CD4-positive, alpha-beta T cell treated with Interleukin-2 at 100 ng/mL for 4 hours (primary cell): ENCODE data around the gene THSD4.
"Not testable (repeated sequence)": the region's sequence is repeated elsewhere in the genome, so short reads cannot be mapped to it uniquely, and the experiment has no call there.

Source experiments
- DNase-seq: peaks from one replicate; pipeline ENCODE4 v3.0.0-alpha.2; 2020; ENCODE audit warnings: low spot score

The THSD4 gene

GRCh38 chr15:71121442-71121841 is 6.2 kb downstream of the THSD4 start:
- DNase-seq = no peak

- no peak for DNase-seq
Measured at GRCh38 chr15:71124937-71125790, 9.9 kb downstream of the THSD4 start.

DNA sequence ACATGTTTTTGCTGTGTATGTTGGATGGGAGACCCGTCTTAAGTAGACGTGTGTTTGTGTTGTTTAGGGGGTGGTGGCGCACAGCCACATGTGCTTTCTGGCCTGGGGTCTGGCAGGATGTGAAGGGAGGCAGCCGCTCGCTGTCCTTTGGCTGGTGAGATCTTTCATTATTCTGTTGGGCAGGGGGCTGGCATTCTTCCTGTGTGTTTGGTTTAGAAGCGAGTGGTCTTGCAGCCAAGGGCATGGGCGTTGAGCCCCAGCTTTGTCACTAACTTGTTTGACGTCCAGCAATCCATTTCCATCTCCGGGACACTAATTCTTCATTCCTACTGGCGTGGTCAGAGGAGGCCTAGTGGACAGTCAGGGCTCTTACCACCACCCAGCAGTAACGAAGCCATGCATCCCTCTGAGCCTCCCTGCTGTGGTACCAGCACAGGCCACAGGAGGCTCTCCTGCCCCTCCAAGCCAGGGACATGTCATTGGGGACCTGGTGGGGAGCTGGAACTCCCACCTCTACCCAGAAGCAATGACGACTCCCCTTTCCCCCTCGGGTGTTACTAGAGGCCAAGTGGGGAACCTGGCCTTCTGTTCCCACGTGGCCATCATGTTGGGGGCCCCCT is 10.7 kb downstream of the THSD4 start:
- DNase-seq = no peak

GRCh38 chr15:71127083-71127482 is 11.8 kb downstream of the THSD4 start:
- DNase-seq = no peak

GRCh38 chr15:71128159-71128558 is 12.9 kb downstream of the THSD4 start:
- DNase-seq = not testable (repeated sequence)

DNA sequence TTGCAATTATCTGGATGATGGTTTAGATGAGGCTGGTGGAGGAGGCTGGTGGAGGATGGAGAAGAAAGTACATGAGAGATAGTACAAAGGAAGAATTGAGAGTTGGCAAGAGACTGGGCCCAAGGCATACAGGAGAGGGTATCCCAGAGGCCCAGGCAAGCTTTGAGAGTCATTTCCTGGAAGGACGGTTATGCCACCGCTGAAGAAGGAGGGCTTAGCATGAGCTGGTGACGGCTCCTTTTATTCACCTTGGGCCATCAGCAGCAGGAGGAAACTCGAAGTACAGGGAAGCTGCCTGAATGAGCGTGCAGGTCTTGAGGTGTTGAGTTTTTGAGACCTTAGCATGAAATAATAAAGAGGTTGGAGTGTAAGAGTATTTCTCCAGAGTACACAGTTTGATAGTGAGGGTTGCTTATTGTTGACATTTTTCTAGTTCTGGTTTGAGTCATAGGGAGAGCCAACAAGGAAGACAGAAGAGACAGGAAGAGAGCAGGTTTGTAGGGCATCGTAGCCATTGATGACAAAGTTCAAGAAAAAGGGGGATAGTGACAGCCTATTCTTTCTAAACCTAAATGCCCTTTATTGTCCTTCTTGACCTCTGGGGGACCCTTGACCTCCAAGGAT is 13.8 kb downstream of the THSD4 start:
- DNase-seq = no peak

GRCh38 chr15:71129669-71130068 is 14.4 kb downstream of the THSD4 start:
- DNase-seq = no peak

DNA sequence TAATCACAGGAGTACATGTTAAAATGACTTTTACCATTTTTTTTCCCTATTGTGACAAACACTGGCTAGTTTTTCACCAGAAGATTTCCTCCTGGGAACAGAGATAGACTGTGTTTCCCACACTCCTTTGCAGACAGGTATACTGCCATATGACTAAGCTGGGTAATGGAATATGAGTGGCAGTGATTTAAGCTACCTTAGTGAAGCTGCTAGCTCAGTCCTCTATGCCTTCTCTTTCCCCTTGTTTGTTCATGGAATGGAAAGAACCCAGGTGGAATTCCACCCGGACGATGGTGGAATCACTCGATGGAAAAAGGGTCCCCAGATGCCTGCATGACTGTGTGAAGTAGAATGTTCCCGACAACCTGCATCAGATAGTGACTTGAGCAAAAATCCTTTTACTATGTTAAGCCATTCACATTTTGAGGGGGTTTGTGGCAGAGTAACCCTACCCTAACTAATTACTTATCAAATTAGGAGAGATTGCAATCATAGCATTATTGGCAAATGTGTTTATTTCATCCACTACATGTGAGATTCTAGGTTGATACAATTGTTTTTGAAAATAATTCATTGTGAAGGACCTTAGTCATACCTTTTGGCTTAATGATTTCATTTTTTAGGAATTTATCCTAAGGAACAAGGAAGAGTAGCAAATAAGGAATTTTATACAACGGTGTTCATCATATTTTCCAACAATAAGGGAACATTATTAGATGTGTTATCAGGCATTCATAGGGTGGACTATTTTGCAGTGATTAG is 16.5 kb downstream of the THSD4 start:
- no peak for DNase-seq

- DNase-seq = no peak
Measured at GRCh38 chr15:71133747-71134472, 18.6 kb downstream of the THSD4 start.

GRCh38 chr15:71136159-71136783 is 21.0 kb downstream of the THSD4 start:
- no peak for DNase-seq

- no peak for DNase-seq
Measured at GRCh38 chr15:71136793-71137518, 21.7 kb downstream of the THSD4 start.

- no peak for DNase-seq
Measured at GRCh38 chr15:71138473-71138872, 23.2 kb downstream of the THSD4 start.

DNA sequence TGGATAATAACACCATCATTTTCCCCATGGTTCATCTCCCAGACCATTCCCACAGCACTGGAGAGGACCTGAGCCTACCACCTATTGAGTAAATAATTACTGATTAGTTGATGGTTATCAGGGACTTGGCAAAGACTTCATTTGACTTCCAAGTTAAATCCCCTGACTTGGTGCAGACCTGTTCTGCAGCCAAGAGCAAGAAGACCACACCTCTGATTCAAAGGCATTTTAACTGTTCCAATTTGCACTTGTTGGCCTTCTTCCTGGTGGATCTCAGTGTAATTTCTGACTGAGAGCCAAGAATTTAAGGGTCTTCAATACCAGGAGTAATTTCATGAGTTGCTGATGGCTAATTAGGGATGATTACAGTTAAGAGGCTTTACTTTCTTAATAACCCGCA is 24.0 kb downstream of the THSD4 start:
- no peak for DNase-seq

DNA sequence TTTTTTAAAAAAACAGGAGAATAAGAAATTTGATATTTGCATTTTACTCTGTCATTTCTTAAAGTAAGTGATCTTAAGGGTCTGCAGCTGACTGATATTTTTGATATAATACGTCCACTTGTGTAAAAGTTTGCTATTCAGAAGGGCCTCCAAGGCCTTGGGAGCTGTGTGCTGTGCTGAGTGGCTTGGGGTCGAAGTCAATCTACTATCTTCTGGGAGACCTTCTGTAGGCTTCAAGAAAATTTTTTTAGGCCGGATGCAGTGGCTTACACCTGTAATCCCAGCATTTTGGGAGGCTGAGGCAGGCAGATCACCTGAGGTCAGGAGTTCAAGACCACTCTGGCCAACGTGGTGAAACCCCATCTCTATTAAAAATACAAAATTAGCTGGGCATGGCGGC is 26.3 kb downstream of the THSD4 start:
- DNase-seq = no peak

DNA sequence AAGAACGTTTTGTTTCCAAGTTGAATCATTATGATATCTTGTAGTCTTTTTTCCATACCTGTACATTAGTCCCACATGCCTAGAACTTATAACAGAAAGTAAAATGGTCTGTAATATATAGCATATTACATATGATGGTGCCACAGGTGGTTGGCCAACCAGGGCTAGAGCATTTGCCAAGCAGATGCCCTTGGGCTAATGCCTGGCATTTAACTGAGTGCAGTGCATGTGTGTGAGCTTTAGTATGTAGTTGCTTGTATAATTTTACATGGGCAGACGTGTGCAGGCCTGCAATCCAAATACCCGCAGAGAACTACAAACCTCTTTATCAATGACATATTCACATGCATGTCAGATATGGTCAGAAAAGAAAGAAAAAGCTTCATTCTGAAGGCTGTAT is 27.5 kb downstream of the THSD4 start:
- no peak for DNase-seq

DNA sequence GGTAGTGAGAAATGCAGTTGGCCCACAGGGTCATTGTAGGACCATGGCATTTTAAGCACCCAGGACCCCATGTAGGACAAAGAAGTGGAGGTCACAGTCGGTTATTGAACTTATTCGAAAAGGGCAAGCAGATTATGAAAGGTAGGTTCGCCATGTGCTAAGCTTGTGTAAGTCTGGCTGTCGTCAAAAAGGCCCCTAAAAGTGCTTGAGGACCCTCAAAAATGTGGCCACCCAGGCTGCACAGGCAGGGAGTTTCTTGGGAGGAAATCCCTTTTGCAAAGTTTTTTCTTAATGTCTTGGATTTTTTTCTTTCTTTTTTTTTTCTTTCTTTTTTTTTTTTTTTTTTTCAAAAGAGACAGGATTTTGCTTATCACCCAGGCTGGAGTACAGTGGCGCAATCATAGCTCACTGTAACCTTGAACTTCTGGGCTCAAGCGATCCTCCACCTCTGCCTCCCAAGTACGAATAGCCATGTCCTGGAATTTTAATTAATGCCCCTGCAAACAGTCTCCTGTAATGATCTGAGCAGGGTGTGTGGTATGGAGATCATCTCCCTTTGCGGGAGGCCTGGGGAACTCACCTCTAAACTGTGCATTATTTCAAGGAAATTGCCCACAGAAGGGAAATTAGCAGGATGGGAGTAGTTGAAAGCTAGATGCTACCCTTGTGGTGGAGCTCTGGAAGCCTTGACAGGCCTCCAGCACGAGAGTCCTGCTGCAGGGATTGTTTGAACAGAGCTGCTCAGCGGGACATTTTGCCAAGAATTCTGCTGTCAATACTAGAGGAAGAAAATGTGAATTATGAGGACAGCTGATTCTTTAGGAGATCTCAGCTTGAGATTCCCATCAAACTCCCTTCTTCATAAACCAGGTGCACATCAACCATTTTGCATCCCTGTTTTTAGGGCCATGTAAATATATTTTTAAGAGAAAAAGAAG is 28.4 kb downstream of the THSD4 start:
- DNase-seq = no peak

- DNase-seq = no peak
Measured at GRCh38 chr15:71145648-71146047, 30.4 kb downstream of the THSD4 start.

GRCh38 chr15:71146580-71146982 is 31.3 kb downstream of the THSD4 start:
- no peak for DNase-seq

- no peak for DNase-seq
Measured at GRCh38 chr15:71148048-71148447, 32.8 kb downstream of the THSD4 start.
